WTC11 (cell line): ENCODE measurements around the gene TRAPPC14.

Experiments used
- AFF4 ChIP-seq: sonication (generic); formaldehyde crosslinking; IDR thresholded peaks from 2 replicates; pipeline ENCODE4 v1.8.1; 2023; ENCODE audit warnings: mild to moderate bottlenecking, missing genetic modification reagents, borderline replicate concordance
- ATF2 ChIP-seq: sonication (generic); formaldehyde crosslinking; IDR thresholded peaks from 2 replicates; pipeline ENCODE4 v1.8.1; 2022; ENCODE audit warnings: low read depth, missing genetic modification reagents, borderline replicate concordance
- CTCF ChIP-seq: fragments of 200-600 bp; IDR thresholded peaks from 2 replicates; pipeline ENCODE4 v1.8.0; 2022; ENCODE audit warnings: antibody characterized with exemption
- EMX1 ChIP-seq: fragments of 250-450 bp; sonication (Bioruptor Pico); IDR thresholded peaks from 2 replicates; pipeline ENCODE4 v1.8.0; 2021; ENCODE audit warnings: mild to moderate bottlenecking
- FOXP4 ChIP-seq: sonication (generic); formaldehyde crosslinking; IDR thresholded peaks from 2 replicates; pipeline ENCODE4 v1.8.0; 2022; ENCODE audit warnings: mild to moderate bottlenecking, missing genetic modification reagents
- JUN ChIP-seq: sonication (generic); formaldehyde crosslinking; IDR thresholded peaks from 2 replicates; pipeline ENCODE4 v1.8.0; 2023; ENCODE audit warnings: mild to moderate bottlenecking, missing genetic modification reagents
- RELA ChIP-seq: sonication (generic); formaldehyde crosslinking; IDR thresholded peaks from 2 replicates; pipeline ENCODE4 v1.8.1; 2022; ENCODE audit warnings: missing genetic modification reagents, mild to moderate bottlenecking, borderline replicate concordance
- ZSCAN18 ChIP-seq: fragments of 250-450 bp; sonication (Bioruptor Pico); IDR thresholded peaks from 2 replicates; pipeline ENCODE4 v2.1.2; 2022; ENCODE audit warnings: mild to moderate bottlenecking, moderate library complexity
- TF ChIP-seq, protein P1 (sequence below): sonication (generic); formaldehyde crosslinking; conservative IDR thresholded peaks from 2 replicates; pipeline ENCODE4 v1.8.1; 2022; ENCODE audit warnings: mild to moderate bottlenecking, missing genetic modification reagents
- TF ChIP-seq, protein P2 (sequence below): sonication (generic); formaldehyde crosslinking; IDR thresholded peaks from 2 replicates; pipeline ENCODE4 v1.8.1; 2022; ENCODE audit warnings: mild to moderate bottlenecking, moderate library complexity, missing genetic modification reagents

GRCh38 chr7:100152404-100152803 is 6.1 kb downstream of the TRAPPC14 start:
- TF ChIP-seq RELA (no peak), CTCF (no peak), ATF2 (CRISPR knock-in tag) (no peak), JUN (CRISPR knock-in tag) (no peak), FOXP4 (no peak), EMX1 (CRISPR knock-in tag) (no peak), ZSCAN18 (CRISPR knock-in tag) (no peak), AFF4 (no peak)
- TF ChIP-seq, protein P1, sequence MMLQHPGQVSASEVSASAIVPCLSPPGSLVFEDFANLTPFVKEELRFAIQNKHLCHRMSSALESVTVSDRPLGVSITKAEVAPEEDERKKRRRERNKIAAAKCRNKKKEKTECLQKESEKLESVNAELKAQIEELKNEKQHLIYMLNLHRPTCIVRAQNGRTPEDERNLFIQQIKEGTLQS (CRISPR knock-in tag): no peak
- TF ChIP-seq, protein P2, sequence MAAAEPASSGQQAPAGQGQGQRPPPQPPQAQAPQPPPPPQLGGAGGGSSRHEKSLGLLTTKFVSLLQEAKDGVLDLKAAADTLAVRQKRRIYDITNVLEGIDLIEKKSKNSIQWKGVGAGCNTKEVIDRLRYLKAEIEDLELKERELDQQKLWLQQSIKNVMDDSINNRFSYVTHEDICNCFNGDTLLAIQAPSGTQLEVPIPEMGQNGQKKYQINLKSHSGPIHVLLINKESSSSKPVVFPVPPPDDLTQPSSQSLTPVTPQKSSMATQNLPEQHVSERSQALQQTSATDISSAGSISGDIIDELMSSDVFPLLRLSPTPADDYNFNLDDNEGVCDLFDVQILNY (CRISPR knock-in tag): no peak
